ENCODE measurements around the gene ELOA2.
"Not testable (repeated sequence)": the region's sequence is repeated elsewhere in the genome, so short reads cannot be mapped to it uniquely, and the experiment has no call there.

The ELOA2 gene

GRCh38 chr18:47035156-47035671 lies at the start of gene ELOA2:
ELOA2 (minus strand) TSS chr18:47035621; CDS start chr18:47035264, 357 bp downstream.
- no peak for DNase-seq (ENCODE audit: low read depth, low spot score)

- no peak for DNase-seq (ENCODE audit: low read depth, low spot score)
Observed at GRCh38 chr18:47081578-47081977, 46.2 kb upstream of the ELOA2 start.

GRCh38 chr18:47080872-47081271 lies 45.5 kb upstream of the ELOA2 start:
- no peak for DNase-seq (ENCODE audit: low read depth, low spot score)

- DNase-seq (ENCODE audit: low read depth, low spot score): no peak
Observed at GRCh38 chr18:47077111-47077510, 41.7 kb upstream of the ELOA2 start.

GRCh38 chr18:47075098-47075883 lies 39.9 kb upstream of the ELOA2 start:
- DNase-seq (ENCODE audit: low read depth, low spot score): no peak

- DNase-seq (ENCODE audit: low read depth, low spot score): no peak
Observed at GRCh38 chr18:47067648-47068047, 32.2 kb upstream of the ELOA2 start.

GRCh38 chr18:47063096-47063495 lies 27.7 kb upstream of the ELOA2 start:
- DNase-seq (ENCODE audit: low read depth, low spot score): no peak

- DNase-seq (ENCODE audit: low read depth, low spot score): no peak
Observed at GRCh38 chr18:47062471-47062870, 27.1 kb upstream of the ELOA2 start.

GRCh38 chr18:47054369-47054768 lies 18.9 kb upstream of the ELOA2 start:
- no peak for DNase-seq (ENCODE audit: low read depth, low spot score)

GRCh38 chr18:47050468-47050867 lies 15.0 kb upstream of the ELOA2 start:
- DNase-seq (ENCODE audit: low read depth, low spot score): peak; percentile 28

- no peak for DNase-seq (ENCODE audit: low read depth, low spot score)
Observed at GRCh38 chr18:47040982-47041381, 5.6 kb upstream of the ELOA2 start.

- DNase-seq (ENCODE audit: low read depth, low spot score): no peak
Observed at GRCh38 chr18:47036927-47037578, 1.6 kb upstream of the ELOA2 start.

- DNase-seq (ENCODE audit: low read depth, low spot score): no peak
Observed at GRCh38 chr18:47036298-47036874, 965 bp upstream of the ELOA2 start.

- DNase-seq (ENCODE audit: low read depth, low spot score): not testable (repeated sequence)
Observed at GRCh38 chr18:47034591-47034990, 830 bp downstream of the ELOA2 start.

GRCh38 chr18:47032945-47033344 lies 2.5 kb downstream of the ELOA2 start:
- DNase-seq (ENCODE audit: low read depth, low spot score): no peak

GRCh38 chr18:47030887-47031286 lies 4.5 kb downstream of the ELOA2 start:
- not testable (repeated sequence) for DNase-seq (ENCODE audit: low read depth, low spot score)

- DNase-seq (ENCODE audit: low read depth, low spot score): not testable (repeated sequence)
Observed at GRCh38 chr18:47029684-47030353, 5.6 kb downstream of the ELOA2 start.

- DNase-seq (ENCODE audit: low read depth, low spot score): not testable (repeated sequence)
Observed at GRCh38 chr18:47028738-47029137, 6.7 kb downstream of the ELOA2 start.

GRCh38 chr18:47025557-47026174 lies 9.8 kb downstream of the ELOA2 start:
- DNase-seq (ENCODE audit: low read depth, low spot score): not testable (repeated sequence)

- DNase-seq (ENCODE audit: low read depth, low spot score): not testable (repeated sequence)
Observed at GRCh38 chr18:47023769-47024465, 11.5 kb downstream of the ELOA2 start.

- not testable (repeated sequence) for DNase-seq (ENCODE audit: low read depth, low spot score)
Observed at GRCh38 chr18:47022821-47023220, 12.6 kb downstream of the ELOA2 start.

Data from smooth muscle cell of the brain vasculature (primary cell).